Measurements from ENCODE around the gene LRTM2. TPM values are rescaled to one million over a fixed set of nuclear protein-coding genes. Genes with fewer than 3 reads are reported as not detected.

Gene LRTM2
- total RNA-seq, 4 donors from 2014 or later, result not detected

DNA sequence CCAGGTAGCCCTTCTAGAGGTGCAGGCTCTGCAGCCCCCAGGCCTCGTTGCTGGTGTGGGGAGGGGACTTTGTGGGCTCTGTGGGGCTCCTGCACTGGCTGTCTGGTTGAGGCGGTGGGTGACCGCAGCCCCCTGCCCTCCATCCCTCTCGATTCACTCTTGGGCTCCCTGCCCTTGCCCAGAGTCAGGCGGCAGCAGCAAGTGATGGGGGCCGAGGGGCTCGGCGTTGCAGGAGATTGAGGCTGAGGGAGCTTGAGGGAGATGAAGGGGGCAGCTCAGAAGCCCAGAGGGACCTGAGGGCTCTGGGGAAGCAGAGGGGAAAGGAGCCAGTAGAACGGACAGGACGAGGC is 9.5 kb upstream of the LRTM2 start:
- 0 to 76% methylated on average over 1 to 8 of the region's 10 CpGs for WGBS, 2 donors
- TF ChIP-seq, protein P1, sequence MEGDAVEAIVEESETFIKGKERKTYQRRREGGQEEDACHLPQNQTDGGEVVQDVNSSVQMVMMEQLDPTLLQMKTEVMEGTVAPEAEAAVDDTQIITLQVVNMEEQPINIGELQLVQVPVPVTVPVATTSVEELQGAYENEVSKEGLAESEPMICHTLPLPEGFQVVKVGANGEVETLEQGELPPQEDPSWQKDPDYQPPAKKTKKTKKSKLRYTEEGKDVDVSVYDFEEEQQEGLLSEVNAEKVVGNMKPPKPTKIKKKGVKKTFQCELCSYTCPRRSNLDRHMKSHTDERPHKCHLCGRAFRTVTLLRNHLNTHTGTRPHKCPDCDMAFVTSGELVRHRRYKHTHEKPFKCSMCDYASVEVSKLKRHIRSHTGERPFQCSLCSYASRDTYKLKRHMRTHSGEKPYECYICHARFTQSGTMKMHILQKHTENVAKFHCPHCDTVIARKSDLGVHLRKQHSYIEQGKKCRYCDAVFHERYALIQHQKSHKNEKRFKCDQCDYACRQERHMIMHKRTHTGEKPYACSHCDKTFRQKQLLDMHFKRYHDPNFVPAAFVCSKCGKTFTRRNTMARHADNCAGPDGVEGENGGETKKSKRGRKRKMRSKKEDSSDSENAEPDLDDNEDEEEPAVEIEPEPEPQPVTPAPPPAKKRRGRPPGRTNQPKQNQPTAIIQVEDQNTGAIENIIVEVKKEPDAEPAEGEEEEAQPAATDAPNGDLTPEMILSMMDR (IDR thresholded peaks at IDR 0.05), result no peak
- no peak for TF ChIP-seq POLR2A (IDR thresholded peaks at IDR 0.05)
- Histone ChIP-seq H3K4me3 (no peak overlapping the region), H3K9me3 (no peaks in the 10 kb centered on the region), H3K27me3 (peaks cover 0 to 31% (median 0%) of the 10 kb centered on the region in 4 donors), H3K27ac (peak overlapping the region in 1 of 4 donors; percentile 34), H3K36me3 (no peaks in the 10 kb centered on the region), H3K4me1 (peaks cover 0 to 11% (median 0%) of the 10 kb centered on the region in 3 donors)
- intact Hi-C loops (cut with DNase I), result no loop called here
- DNase-seq, result no peak

DNA sequence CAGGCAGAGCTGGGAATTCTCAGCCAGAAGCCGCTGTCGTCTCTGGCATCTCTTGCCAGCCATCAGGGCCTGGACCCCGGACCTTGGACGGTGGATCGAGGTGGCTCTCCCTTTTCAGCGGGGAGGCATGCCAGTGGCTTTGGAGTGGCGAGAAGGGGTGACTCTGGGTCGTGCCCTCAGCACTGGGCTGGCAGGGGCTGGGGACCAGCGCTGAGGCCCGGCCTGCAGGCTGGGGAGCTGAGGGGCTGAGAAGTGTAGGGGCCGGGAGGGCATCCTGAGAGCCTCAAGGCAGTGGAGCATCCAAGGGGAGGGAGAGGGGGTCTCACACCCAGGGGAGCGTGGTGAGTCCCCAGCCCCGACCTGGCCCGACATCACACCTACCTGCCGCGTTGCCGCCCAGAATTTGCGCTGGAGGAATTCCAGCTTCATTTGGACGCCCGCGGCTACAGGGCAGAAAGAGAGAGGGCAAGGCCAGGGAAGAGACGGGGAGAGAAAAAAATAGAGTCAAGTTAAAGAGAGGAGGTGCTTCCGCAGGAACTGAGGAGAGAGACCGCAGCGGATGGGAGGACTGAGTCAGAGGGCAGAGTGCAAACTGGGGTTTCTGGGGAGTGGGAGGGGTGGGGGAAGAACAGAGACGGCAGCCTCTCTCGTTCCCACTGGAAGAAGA is 9.0 kb upstream of the LRTM2 start:
- no peaks in the 10 kb centered on the region for H3K9me3 ChIP-seq
- peak overlapping the region in 3 of 4 donors; percentile 34 to 73 (median 61) for H3K27ac ChIP-seq
- H3K4me1 ChIP-seq, result peaks cover 0 to 11% (median 0%) of the 10 kb centered on the region in 3 donors
- intact Hi-C loops (cut with DNase I), result no loop called here
- WGBS, 2 donors, result 57 to 63% methylated on average over 14 to 20 of the region's 27 CpGs
- no peak for TF ChIP-seq POLR2A (IDR thresholded peaks at IDR 0.05)
- TF ChIP-seq, protein P1 (IDR thresholded peaks at IDR 0.05), result no peak
- H3K36me3 ChIP-seq, result no peaks in the 10 kb centered on the region
- H3K4me3 ChIP-seq, result no peak overlapping the region
- peaks cover 0 to 36% (median 0%) of the 10 kb centered on the region in 4 donors for H3K27me3 ChIP-seq
- no peak for DNase-seq

GRCh38 chr12:1811948-1812291 is 8.4 kb upstream of the LRTM2 start:
- Histone ChIP-seq H3K27ac (peak overlapping the region in 3 of 4 donors; percentile 34 to 73 (median 61)), H3K4me1 (peaks cover 0 to 11% (median 0%) of the 10 kb centered on the region in 3 donors), H3K36me3 (no peaks in the 10 kb centered on the region), H3K27me3 (peaks cover 0 to 41% (median 0%) of the 10 kb centered on the region in 4 donors), H3K9me3 (no peaks in the 10 kb centered on the region), H3K4me3 (no peak overlapping the region)
- TF ChIP-seq POLR2A (IDR thresholded peaks at IDR 0.05), result no peak
- TF ChIP-seq, protein P1 (IDR thresholded peaks at IDR 0.05), result no peak
- intact Hi-C loops (cut with DNase I), result no loop called here
- WGBS, 2 donors, result 72 to 75% methylated on average over 3 to 6 of the region's 6 CpGs
- no peak for DNase-seq

- no peak for DNase-seq
- peaks cover 0 to 47% (median 0%) of the 10 kb centered on the region in 4 donors for H3K27me3 ChIP-seq
- intact Hi-C loops (cut with DNase I), result no loop called here
- no peaks in the 10 kb centered on the region for H3K9me3 ChIP-seq
- peak overlapping the region in 3 of 4 donors; percentile 34 to 73 (median 61) for H3K27ac ChIP-seq
- H3K4me3 ChIP-seq, result no peak overlapping the region
- no peak for TF ChIP-seq POLR2A (IDR thresholded peaks at IDR 0.05)
- TF ChIP-seq, protein P1 (IDR thresholded peaks at IDR 0.05), result no peak
- 59 to 65% methylated on average over 14 to 17 of the region's 17 CpGs for WGBS, 2 donors
- no peaks in the 10 kb centered on the region for H3K36me3 ChIP-seq
- peaks cover 0 to 11% (median 0%) of the 10 kb centered on the region in 3 donors for H3K4me1 ChIP-seq
These were observed 7.6 kb upstream of the LRTM2 start for GRCh38 chr12:1812650-1813302.

- TF ChIP-seq, protein P1 (IDR thresholded peaks at IDR 0.05), result no peak
- no peak for TF ChIP-seq POLR2A (IDR thresholded peaks at IDR 0.05)
- Histone ChIP-seq H3K27me3 (peaks cover 0 to 51% (median 0%) of the 10 kb centered on the region in 4 donors), H3K4me3 (no peak overlapping the region), H3K4me1 (peaks cover 0 to 11% (median 0%) of the 10 kb centered on the region in 3 donors), H3K9me3 (no peaks in the 10 kb centered on the region), H3K27ac (no peak overlapping the region), H3K36me3 (no peaks in the 10 kb centered on the region)
- WGBS, 2 donors, result 45 to 53% methylated on average over 7 to 8 of the region's 8 CpGs
- DNase-seq, result no peak
- intact Hi-C loops (cut with DNase I), result no loop called here
These were observed 6.1 kb upstream of the LRTM2 start for GRCh38 chr12:1814266-1814665.
